Neuron (in vitro differentiated cells): ENCODE results near the gene COL4A1.
"Not testable (repeated sequence)": the region's sequence is repeated elsewhere in the genome, so short reads cannot be mapped to it uniquely, and the experiment has no call there.

ENCODE experiments used
- H2AFZ ChIP-seq: one replicate; pipeline ENCODE4 v1.6.1; 2013; ENCODE audit warnings: low read depth, mild to moderate bottlenecking, inconsistent platforms, low read length, moderate library complexity
- H3K27me3 ChIP-seq: one replicate; pipeline ENCODE4 v1.6.1; 2013; ENCODE audit warnings: low read length; ENCODE audit not compliant: insufficient read depth
- H3K36me3 ChIP-seq: one replicate; pipeline ENCODE4 v1.6.1; 2013; ENCODE audit warnings: low read length; ENCODE audit not compliant: insufficient read depth
- H3K4me1 ChIP-seq: one replicate; pipeline ENCODE4 v1.6.1; 2013; ENCODE audit warnings: low read length; ENCODE audit not compliant: insufficient read depth
- H3K4me3 ChIP-seq: 2 replicates; pipeline ENCODE4 v1.5.1; 2013; ENCODE audit warnings: mild to moderate bottlenecking, low read length, moderate library complexity
- H3K9me3 ChIP-seq: one replicate; pipeline ENCODE4 v1.6.1; 2013; ENCODE audit warnings: low read length

Gene COL4A1

GRCh38 chr13:110327051-110327721 is 20.2 kb upstream of the COL4A1 start:
- peaks cover 10% of the 10 kb centered on the region for H3K36me3 ChIP-seq
- H3K27me3 ChIP-seq: no peaks in the 10 kb centered on the region
- no peak overlapping the region for H2AFZ ChIP-seq
- H3K9me3 ChIP-seq: peaks cover 12% of the 10 kb centered on the region
- peaks cover 2% of the 10 kb centered on the region for H3K4me1 ChIP-seq
- H3K4me3 ChIP-seq: no peak overlapping the region

- H3K36me3 ChIP-seq: peaks cover 7% of the 10 kb centered on the region
- H3K4me3 ChIP-seq: no peak overlapping the region
- H3K9me3 ChIP-seq: peaks cover 11% of the 10 kb centered on the region
- H2AFZ ChIP-seq: no peak overlapping the region
- no peaks in the 10 kb centered on the region for H3K27me3 ChIP-seq
- peaks cover 2% of the 10 kb centered on the region for H3K4me1 ChIP-seq
These were observed 19.4 kb upstream of the COL4A1 start for GRCh38 chr13:110326263-110326904.

- Histone ChIP-seq H3K4me1 (peaks cover 2% of the 10 kb centered on the region), H3K9me3 (peaks cover 5% of the 10 kb centered on the region), H3K4me3 (no peak overlapping the region), H3K36me3 (peaks cover 3% of the 10 kb centered on the region), H3K27me3 (no peaks in the 10 kb centered on the region), H2AFZ (no peak overlapping the region)
These were observed 17.2 kb upstream of the COL4A1 start for GRCh38 chr13:110324026-110324749.

GRCh38 chr13:110323172-110323891 is 16.4 kb upstream of the COL4A1 start:
- Histone ChIP-seq H2AFZ (no peak overlapping the region), H3K4me1 (peaks cover 2% of the 10 kb centered on the region), H3K9me3 (peaks cover 5% of the 10 kb centered on the region), H3K36me3 (no peaks in the 10 kb centered on the region), H3K27me3 (no peaks in the 10 kb centered on the region), H3K4me3 (no peak overlapping the region)

- H3K4me3 ChIP-seq: no peak overlapping the region
- H3K9me3 ChIP-seq: peaks cover 5% of the 10 kb centered on the region
- H3K27me3 ChIP-seq: no peaks in the 10 kb centered on the region
- H2AFZ ChIP-seq: no peak overlapping the region
- H3K4me1 ChIP-seq: peaks cover 2% of the 10 kb centered on the region
- no peaks in the 10 kb centered on the region for H3K36me3 ChIP-seq
These were observed 15.8 kb upstream of the COL4A1 start for GRCh38 chr13:110322828-110323171.

- H2AFZ ChIP-seq: no peak overlapping the region
- H3K4me3 ChIP-seq: no peak overlapping the region
- H3K4me1 ChIP-seq: peaks cover 2% of the 10 kb centered on the region
- H3K27me3 ChIP-seq: no peaks in the 10 kb centered on the region
- peaks cover 5% of the 10 kb centered on the region for H3K9me3 ChIP-seq
- H3K36me3 ChIP-seq: peaks cover under 1% of the 10 kb centered on the region
These were observed 15.3 kb upstream of the COL4A1 start for GRCh38 chr13:110322126-110322827.

GRCh38 chr13:110321573-110321972 is 14.6 kb upstream of the COL4A1 start:
- H3K4me3 ChIP-seq, H3K36me3 ChIP-seq, H3K27me3 ChIP-seq, H3K4me1 ChIP-seq, H2AFZ ChIP-seq, H3K9me3 ChIP-seq: not testable (repeated sequence)

- Histone ChIP-seq H3K36me3 (peaks cover 8% of the 10 kb centered on the region), H3K27me3 (no peaks in the 10 kb centered on the region), H3K4me1 (no peaks in the 10 kb centered on the region), H3K4me3 (no peak overlapping the region), H3K9me3 (peaks cover 4% of the 10 kb centered on the region), H2AFZ (no peak overlapping the region)
These were observed 13.7 kb upstream of the COL4A1 start for GRCh38 chr13:110320645-110321044.

GRCh38 chr13:110319774-110320509 is 13.0 kb upstream of the COL4A1 start:
- Histone ChIP-seq H2AFZ (no peak overlapping the region), H3K36me3 (peaks cover 8% of the 10 kb centered on the region), H3K9me3 (peaks cover 4% of the 10 kb centered on the region), H3K4me3 (no peak overlapping the region), H3K27me3 (no peaks in the 10 kb centered on the region), H3K4me1 (no peaks in the 10 kb centered on the region)

- Histone ChIP-seq H3K9me3 (peaks cover 4% of the 10 kb centered on the region), H2AFZ (no peak overlapping the region), H3K36me3 (peaks cover 8% of the 10 kb centered on the region), H3K4me3 (no peak overlapping the region), H3K4me1 (no peaks in the 10 kb centered on the region), H3K27me3 (no peaks in the 10 kb centered on the region)
These were observed 12.4 kb upstream of the COL4A1 start for GRCh38 chr13:110319397-110319773.

- Histone ChIP-seq H2AFZ (no peak overlapping the region), H3K27me3 (no peaks in the 10 kb centered on the region), H3K4me1 (no peaks in the 10 kb centered on the region), H3K9me3 (no peaks in the 10 kb centered on the region), H3K4me3 (no peak overlapping the region), H3K36me3 (peaks cover 10% of the 10 kb centered on the region)
These were observed 12.0 kb upstream of the COL4A1 start for GRCh38 chr13:110318920-110319319.

GRCh38 chr13:110317496-110318195 is 10.7 kb upstream of the COL4A1 start:
- Histone ChIP-seq H3K36me3 (peaks cover 12% of the 10 kb centered on the region), H3K4me3 (no peak overlapping the region), H3K4me1 (no peaks in the 10 kb centered on the region), H3K27me3 (no peaks in the 10 kb centered on the region), H2AFZ (no peak overlapping the region), H3K9me3 (no peaks in the 10 kb centered on the region)
